ENCODE results near the gene DBF4.
"Not testable (repeated sequence)": the region's sequence is repeated elsewhere in the genome, so short reads cannot be mapped to it uniquely, and the experiment has no call there.

- TF ChIP-seq, protein P1, sequence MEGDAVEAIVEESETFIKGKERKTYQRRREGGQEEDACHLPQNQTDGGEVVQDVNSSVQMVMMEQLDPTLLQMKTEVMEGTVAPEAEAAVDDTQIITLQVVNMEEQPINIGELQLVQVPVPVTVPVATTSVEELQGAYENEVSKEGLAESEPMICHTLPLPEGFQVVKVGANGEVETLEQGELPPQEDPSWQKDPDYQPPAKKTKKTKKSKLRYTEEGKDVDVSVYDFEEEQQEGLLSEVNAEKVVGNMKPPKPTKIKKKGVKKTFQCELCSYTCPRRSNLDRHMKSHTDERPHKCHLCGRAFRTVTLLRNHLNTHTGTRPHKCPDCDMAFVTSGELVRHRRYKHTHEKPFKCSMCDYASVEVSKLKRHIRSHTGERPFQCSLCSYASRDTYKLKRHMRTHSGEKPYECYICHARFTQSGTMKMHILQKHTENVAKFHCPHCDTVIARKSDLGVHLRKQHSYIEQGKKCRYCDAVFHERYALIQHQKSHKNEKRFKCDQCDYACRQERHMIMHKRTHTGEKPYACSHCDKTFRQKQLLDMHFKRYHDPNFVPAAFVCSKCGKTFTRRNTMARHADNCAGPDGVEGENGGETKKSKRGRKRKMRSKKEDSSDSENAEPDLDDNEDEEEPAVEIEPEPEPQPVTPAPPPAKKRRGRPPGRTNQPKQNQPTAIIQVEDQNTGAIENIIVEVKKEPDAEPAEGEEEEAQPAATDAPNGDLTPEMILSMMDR (IDR thresholded peaks at IDR 0.05): not testable (repeated sequence)
- TF ChIP-seq POLR2A (IDR thresholded peaks at IDR 0.05): not testable (repeated sequence)
Measured at GRCh38 chr7:87908814-87909213, 32.5 kb downstream of the DBF4 start.

All from lower leg skin (tissue), 3 donors.